Lower leg skin (tissue), 4 donors: ENCODE results near the gene COL4A3. TPM values are rescaled to one million over a fixed set of nuclear protein-coding genes. Genes with fewer than 3 reads are reported as not detected.

Source experiments
- DNase-seq, 2 donors: peaks; one replicate each; pipeline ENCODE4 v3.0.0-alpha.2; 2019; ENCODE audit warnings: low spot score in 2 of 2
- H3K4me3 ChIP-seq: fragments of 200-600 bp; sonication (generic); 2 replicates; pipeline ENCODE4 v1.5.1; 2017; ENCODE audit warnings: mild to moderate bottlenecking, low read depth; ENCODE audit not compliant: poor library complexity, severe bottlenecking
- CTCF ChIP-seq, 3 donors: fragments of 450-650 bp; IDR thresholded peaks; one replicate each; pipeline ENCODE4 v1.5.1; 2016; ENCODE audit warnings: antibody characterized with exemption in 3 of 3, mild to moderate bottlenecking in 3 of 3, moderate library complexity in 2 of 3
- POLR2A ChIP-seq, 2 donors: fragments of 450-650 bp; IDR thresholded peaks; one replicate each; pipeline ENCODE4 v1.6.1; 2016 to 2017; ENCODE audit warnings: antibody characterized with exemption in 2 of 2, mild to moderate bottlenecking in 1 of 2, moderate library complexity in 1 of 2
- WGBS, 2 donors: methylation state at CpG; one replicate each; pipeline ENCODE4 v1.1.5; 2018; 5-methylcytosine and 5-hydroxymethylcytosine counted together
- intact Hi-C: fragments of 100-400 bp; cut with DNase I; formaldehyde crosslinking; loops from one replicate; pipeline ENCODE4 v1.15.0; 2023; ENCODE audit warnings: low total_unique reads
- total RNA-seq, 4 donors: library from RNA; depleted of rRNA; stranded (reverse); fragments of >200 nt; gene quantifications; one replicate each; pipeline ENCODE4 v1.1.0, GENCODE V29; 2016

The COL4A3 gene
- total RNA-seq, 4 donors from 2014 or later: 0.08 to 0.56 (median 0.24) TPM

- TF ChIP-seq CTCF (IDR thresholded peaks at IDR 0.05) (no peak), POLR2A (IDR thresholded peaks at IDR 0.05) (no peak)
- no peak for DNase-seq
- WGBS, 2 donors: 85 to 88% methylated on average over 2 of the region's 2 CpGs
- no peak overlapping the region for H3K4me3 ChIP-seq
- intact Hi-C loops: no loop called here
Measured at GRCh38 chr2:227234429-227234828, 70.0 kb downstream of the COL4A3 start.

GRCh38 chr2:227237786-227238185 is 73.4 kb downstream of the COL4A3 start:
- no peak overlapping the region for H3K4me3 ChIP-seq
- intact Hi-C loops: no loop called here
- WGBS, 2 donors: 60 to 80% methylated on average over 5 of the region's 5 CpGs
- DNase-seq: no peak
- TF ChIP-seq CTCF (IDR thresholded peaks at IDR 0.05) (no peak), POLR2A (IDR thresholded peaks at IDR 0.05) (no peak)

- intact Hi-C loops: no loop called here
- TF ChIP-seq CTCF (IDR thresholded peaks at IDR 0.05) (no peak), POLR2A (IDR thresholded peaks at IDR 0.05) (no peak)
- WGBS, 2 donors: 35 to 38% methylated on average over 10 of the region's 10 CpGs
- H3K4me3 ChIP-seq: no peak overlapping the region
- DNase-seq: peak; percentile 37 to 87
Measured at GRCh38 chr2:227238238-227239237, 74.1 kb downstream of the COL4A3 start.

GRCh38 chr2:227241005-227241404 is 76.6 kb downstream of the COL4A3 start:
- H3K4me3 ChIP-seq: no peak overlapping the region
- DNase-seq: no peak
- intact Hi-C loops: no loop called here
- 76 to 81% methylated on average over 2 of the region's 2 CpGs for WGBS, 2 donors
- TF ChIP-seq POLR2A (IDR thresholded peaks at IDR 0.05): no peak
- TF ChIP-seq CTCF (IDR thresholded peaks at IDR 0.05): no peak

- H3K4me3 ChIP-seq: no peak overlapping the region
- intact Hi-C loops: no loop called here
- TF ChIP-seq POLR2A (IDR thresholded peaks at IDR 0.05) (no peak), CTCF (IDR thresholded peaks at IDR 0.05) (no peak)
- DNase-seq: no peak
- 87 to 95% methylated on average over 2 of the region's 2 CpGs for WGBS, 2 donors
Measured at GRCh38 chr2:227248876-227249275, 84.5 kb downstream of the COL4A3 start.
